HG03521 (cell line): Measurements from ENCODE around the gene APRT.
"Not testable (repeated sequence)": the region's sequence is repeated elsewhere in the genome, so short reads cannot be mapped to it uniquely, and the experiment has no call there.

ENCODE experiments used
- ATAC-seq: cut with Tn5 transposase; IDR thresholded peaks from one replicate; pipeline ENCODE4 v1.9.1; 2021; ENCODE audit warnings: mild to moderate bottlenecking, moderate library complexity; ENCODE audit not compliant: unreplicated experiment

Gene APRT

GRCh38 chr16:88790312-88791211 lies 21.2 kb downstream of the APRT start:
- no peak for ATAC-seq

- ATAC-seq, result no peak
Observed at GRCh38 chr16:88789594-88789993, 22.1 kb downstream of the APRT start.

GRCh38 chr16:88788749-88789148 lies 23.0 kb downstream of the APRT start:
- not testable (repeated sequence) for ATAC-seq

- ATAC-seq, result no peak
Observed at GRCh38 chr16:88787579-88788314, 24.0 kb downstream of the APRT start.

GRCh38 chr16:88785106-88785924 lies 26.4 kb downstream of the APRT start, which contains the start of gene PIEZO1:
Gene PIEZO1 (minus strand): TSS chr16:88785220. CDS start chr16:88784964, 256 bp downstream.
- peak; percentile 37 for ATAC-seq

- no peak for ATAC-seq
Observed at GRCh38 chr16:88784856-88785105, 26.9 kb downstream of the APRT start.

- ATAC-seq, result peak; percentile 9
Observed at GRCh38 chr16:88784074-88784855, 27.5 kb downstream of the APRT start.

- no peak for ATAC-seq
Observed at GRCh38 chr16:88783391-88784073, 28.2 kb downstream of the APRT start.

- ATAC-seq, result no peak
Observed at GRCh38 chr16:88782454-88783390, 29.0 kb downstream of the APRT start.

- ATAC-seq, result no peak
Observed at GRCh38 chr16:88781140-88782077, 30.3 kb downstream of the APRT start.

- ATAC-seq, result no peak
Observed at GRCh38 chr16:88780142-88781062, 31.3 kb downstream of the APRT start.

- ATAC-seq, result no peak
Observed at GRCh38 chr16:88779406-88780141, 32.2 kb downstream of the APRT start.

GRCh38 chr16:88778541-88779065 lies 33.1 kb downstream of the APRT start:
- ATAC-seq, result no peak

- no peak for ATAC-seq
Observed at GRCh38 chr16:88778271-88778525, 33.5 kb downstream of the APRT start.

- no peak for ATAC-seq
Observed at GRCh38 chr16:88777471-88778270, 34.1 kb downstream of the APRT start.
